RWPE2 (cell line): ENCODE results near the gene COL4A6.
A peak's percentile ranks its signal among the peaks of the same experiment; 100 is the strongest.

ENCODE experiments used
- ATAC-seq: fragments of 200-7000 bp; cut with Tn5 transposase; 3 replicates; pipeline ENCODE4 v1.9.1; 2021; ENCODE audit warnings: low read depth
- DNase-seq: peaks from one replicate; pipeline ENCODE4 v3.0.0-alpha.2; 2020; ENCODE audit warnings: low spot score
- H3K27ac ChIP-seq: fragments of 450-650 bp; 2 replicates; pipeline ENCODE4 v1.5.1; 2017; ENCODE audit warnings: mild to moderate bottlenecking; ENCODE audit not compliant: poor library complexity, severe bottlenecking
- H3K27me3 ChIP-seq: fragments of 250-450 bp; sonication (Bioruptor Pico); 2 replicates; pipeline ENCODE4 v1.5.1; 2021; ENCODE audit warnings: mild to moderate bottlenecking, moderate library complexity; ENCODE audit not compliant: insufficient read depth, poor library complexity, severe bottlenecking
- H3K36me3 ChIP-seq: fragments of 250-450 bp; sonication (Bioruptor Pico); 2 replicates; pipeline ENCODE4 v1.5.1; 2020; ENCODE audit warnings: low read depth, mild to moderate bottlenecking, moderate library complexity
- H3K4me1 ChIP-seq: fragments of 250-450 bp; sonication (Bioruptor Pico); 2 replicates; pipeline ENCODE4 v1.5.1; 2021; ENCODE audit warnings: mild to moderate bottlenecking, moderate library complexity; ENCODE audit not compliant: insufficient read depth, poor library complexity, severe bottlenecking
- H3K4me3 ChIP-seq: fragments of 250-450 bp; sonication (Bioruptor Pico); 2 replicates; pipeline ENCODE4 v1.5.1; 2021; ENCODE audit warnings: mild to moderate bottlenecking, moderate library complexity; ENCODE audit not compliant: severe bottlenecking
- H3K9me3 ChIP-seq: fragments of 250-450 bp; sonication (Bioruptor Pico); 2 replicates; pipeline ENCODE4 v1.5.1; 2021; ENCODE audit warnings: mild to moderate bottlenecking, moderate library complexity; ENCODE audit not compliant: severe bottlenecking
- TF ChIP-seq, protein P1 (sequence below): fragments of 450-650 bp; IDR thresholded peaks from one replicate; pipeline ENCODE4 v1.5.1; 2017; ENCODE audit warnings: mild to moderate bottlenecking, moderate library complexity; ENCODE audit not compliant: poor library complexity, severe bottlenecking

Gene COL4A6

DNA sequence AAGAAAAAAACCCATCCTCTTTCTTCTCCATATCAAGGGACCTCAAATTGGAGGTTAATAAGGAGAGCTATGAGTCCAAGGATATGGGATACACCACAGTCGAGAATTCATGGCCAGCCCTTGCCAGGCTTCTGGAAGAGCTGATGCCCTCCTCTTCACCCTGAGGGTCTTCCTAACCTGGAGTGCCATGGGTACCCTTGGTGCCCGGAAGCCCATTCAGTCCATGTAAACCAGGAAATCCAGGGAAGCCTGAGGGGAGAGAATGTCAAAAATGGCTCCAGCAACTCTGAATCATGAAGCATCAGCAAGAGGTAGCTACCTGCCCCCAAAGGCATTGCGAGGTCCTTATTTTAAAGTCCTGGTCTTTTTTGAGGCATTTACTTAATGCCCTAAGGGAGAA lies 268.5 kb downstream of the COL4A6 start:
- Histone ChIP-seq H3K4me3 (no peak overlapping the region), H3K27ac (no peak overlapping the region), H3K9me3 (no peaks in the 10 kb centered on the region), H3K27me3 (no peaks in the 10 kb centered on the region), H3K36me3 (no peaks in the 10 kb centered on the region), H3K4me1 (no peaks in the 10 kb centered on the region)
- DNase-seq, result no peak
- no peak for ATAC-seq
- TF ChIP-seq, protein P1, sequence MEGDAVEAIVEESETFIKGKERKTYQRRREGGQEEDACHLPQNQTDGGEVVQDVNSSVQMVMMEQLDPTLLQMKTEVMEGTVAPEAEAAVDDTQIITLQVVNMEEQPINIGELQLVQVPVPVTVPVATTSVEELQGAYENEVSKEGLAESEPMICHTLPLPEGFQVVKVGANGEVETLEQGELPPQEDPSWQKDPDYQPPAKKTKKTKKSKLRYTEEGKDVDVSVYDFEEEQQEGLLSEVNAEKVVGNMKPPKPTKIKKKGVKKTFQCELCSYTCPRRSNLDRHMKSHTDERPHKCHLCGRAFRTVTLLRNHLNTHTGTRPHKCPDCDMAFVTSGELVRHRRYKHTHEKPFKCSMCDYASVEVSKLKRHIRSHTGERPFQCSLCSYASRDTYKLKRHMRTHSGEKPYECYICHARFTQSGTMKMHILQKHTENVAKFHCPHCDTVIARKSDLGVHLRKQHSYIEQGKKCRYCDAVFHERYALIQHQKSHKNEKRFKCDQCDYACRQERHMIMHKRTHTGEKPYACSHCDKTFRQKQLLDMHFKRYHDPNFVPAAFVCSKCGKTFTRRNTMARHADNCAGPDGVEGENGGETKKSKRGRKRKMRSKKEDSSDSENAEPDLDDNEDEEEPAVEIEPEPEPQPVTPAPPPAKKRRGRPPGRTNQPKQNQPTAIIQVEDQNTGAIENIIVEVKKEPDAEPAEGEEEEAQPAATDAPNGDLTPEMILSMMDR, result no peak

DNA sequence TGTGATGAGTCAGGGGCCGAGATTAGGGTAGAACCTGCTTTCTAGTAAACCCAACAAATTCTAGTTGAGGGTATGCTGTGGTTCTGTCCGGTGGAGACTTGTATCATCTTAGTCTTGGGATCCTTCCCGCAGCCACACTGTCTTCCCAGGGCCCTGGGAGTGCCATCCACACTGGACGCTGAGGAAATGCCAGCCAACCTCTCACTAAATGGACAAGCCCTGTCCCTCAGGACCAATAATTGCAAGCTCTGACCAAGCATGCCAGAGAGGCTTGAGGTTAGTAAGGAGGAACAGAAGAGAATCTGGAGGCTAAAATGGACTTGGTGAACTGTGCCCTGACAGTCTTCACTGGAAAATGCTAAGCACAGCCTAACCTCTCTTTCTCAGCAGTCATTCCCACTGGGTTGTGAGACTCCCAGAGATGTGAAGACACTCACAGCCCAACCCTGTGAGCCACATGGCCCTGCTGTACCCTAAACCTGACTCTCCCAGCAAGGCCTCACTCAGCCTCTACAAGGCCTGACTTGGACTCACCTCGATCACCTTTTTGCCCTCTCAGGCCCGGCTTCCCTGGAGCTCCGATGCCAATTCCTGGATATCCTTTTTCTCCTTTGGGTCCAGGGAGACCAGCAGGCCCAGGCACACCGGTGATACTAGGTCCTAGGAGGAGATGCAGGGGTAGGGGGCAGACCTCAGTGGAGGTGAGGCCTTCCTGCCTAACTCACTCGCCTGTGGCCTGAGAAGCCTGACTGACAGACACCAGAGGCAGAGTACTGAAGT lies 269.1 kb downstream of the COL4A6 start:
- TF ChIP-seq, protein P1, result no peak

DNA sequence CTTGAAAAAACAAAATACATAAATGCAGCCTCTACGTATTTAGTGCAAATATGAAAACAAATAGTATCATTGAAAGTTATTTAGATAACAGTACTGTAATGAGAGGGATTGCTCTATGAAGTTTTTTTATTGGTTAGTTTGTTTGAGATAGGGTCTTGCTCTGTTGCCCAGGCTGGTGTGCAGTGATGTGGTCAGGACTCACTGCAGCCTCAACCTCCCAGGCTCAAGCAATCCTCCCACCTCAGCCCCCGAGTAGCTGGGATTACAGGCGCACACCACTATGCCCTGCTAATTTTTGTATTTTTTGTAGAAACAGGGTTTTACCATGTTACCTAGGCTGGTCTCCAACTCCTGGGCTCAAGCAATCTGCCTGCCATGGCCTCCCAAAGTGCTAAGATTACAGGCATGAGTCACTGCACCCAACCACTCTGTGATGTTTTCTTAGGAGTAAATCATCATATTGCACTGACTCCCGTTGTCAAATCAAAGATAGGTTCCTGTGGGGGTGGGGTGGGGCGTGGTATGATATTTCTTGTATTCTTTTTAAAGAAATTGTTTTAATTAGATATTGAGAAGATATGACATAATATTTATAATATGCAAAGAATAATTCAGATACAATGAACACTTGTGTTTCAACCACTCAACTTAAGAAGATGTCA lies 270.9 kb downstream of the COL4A6 start:
- H3K36me3 ChIP-seq, result no peaks in the 10 kb centered on the region
- no peak for DNase-seq
- TF ChIP-seq, protein P1, result no peak
- H3K27ac ChIP-seq, result no peak overlapping the region
- no peaks in the 10 kb centered on the region for H3K9me3 ChIP-seq
- H3K4me1 ChIP-seq, result no peaks in the 10 kb centered on the region
- peak; percentile 81 for ATAC-seq
- H3K27me3 ChIP-seq, result no peaks in the 10 kb centered on the region
- H3K4me3 ChIP-seq, result no peak overlapping the region

More for the DNA sequence above, 269.1 kb downstream of the COL4A6 start:
- Histone ChIP-seq H3K4me1 (no peaks in the 10 kb centered on the region), H3K27me3 (no peaks in the 10 kb centered on the region), H3K9me3 (no peaks in the 10 kb centered on the region), H3K27ac (no peak overlapping the region), H3K4me3 (no peak overlapping the region), H3K36me3 (no peaks in the 10 kb centered on the region)
- DNase-seq (no peak), ATAC-seq (no peak)

DNA sequence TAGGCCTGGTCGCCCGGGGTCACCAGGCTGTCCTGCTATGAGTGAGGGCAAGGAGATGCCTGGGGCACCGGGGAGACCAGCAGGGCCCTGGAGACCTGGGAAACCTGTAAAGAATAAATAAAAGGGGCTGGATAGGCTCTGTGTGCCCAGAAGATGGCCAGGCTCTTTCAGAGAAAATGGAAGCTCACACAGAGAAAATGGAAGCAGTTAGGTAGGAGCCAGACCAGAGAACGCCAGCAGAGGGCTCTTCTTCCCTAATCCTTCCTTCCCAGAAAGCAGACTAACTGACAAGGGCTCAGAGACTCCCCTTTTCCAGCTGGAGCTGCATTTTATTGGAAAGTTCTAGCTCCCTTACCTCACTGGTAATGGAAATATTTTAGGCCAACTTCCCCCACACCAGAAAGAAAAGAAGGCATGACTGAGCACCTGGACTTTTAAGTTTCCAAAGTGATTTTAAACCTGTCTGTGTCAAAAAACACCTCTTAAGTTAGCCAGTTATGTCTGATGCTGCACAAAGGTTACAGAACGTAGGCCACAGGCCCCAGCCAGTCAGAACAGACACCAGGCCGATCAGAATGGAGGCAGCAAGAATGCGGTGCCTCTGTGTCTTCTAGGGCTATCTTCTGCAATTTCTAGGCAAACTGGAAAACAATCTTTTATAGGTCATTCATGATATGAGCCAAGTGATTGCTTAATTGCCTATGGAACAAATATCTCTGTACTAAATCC lies 272.7 kb downstream of the COL4A6 start:
- Histone ChIP-seq H3K27ac (no peak overlapping the region), H3K4me1 (no peaks in the 10 kb centered on the region), H3K9me3 (no peaks in the 10 kb centered on the region), H3K36me3 (no peaks in the 10 kb centered on the region), H3K27me3 (no peaks in the 10 kb centered on the region), H3K4me3 (no peak overlapping the region)
- ATAC-seq, result peak; percentile 73; the same call in 2 of the 3 replicates
- TF ChIP-seq, protein P1, result peak; percentile 47
- DNase-seq, result no peak
